ENCODE results near the gene IL36G. TPM values are rescaled to one million over a fixed set of nuclear protein-coding genes. Genes with fewer than 3 reads are reported as not detected.
A peak's percentile ranks its signal among the peaks of the same experiment; 100 is the strongest.

The IL36G gene
- total and polyA plus RNA-seq, 9 of the 15 experiments (the other 6 are each of a cell fraction or from before 2014, with no cell fraction given) = not detected

- TF ChIP-seq ZNF407 (IDR thresholded peaks at IDR 0.05; ENCODE audit: low read depth) (no peak), CBX5 (IDR thresholded peaks at IDR 0.05; ENCODE audit: borderline replicate concordance, low read depth) (no peak), CCAR2 (IDR thresholded peaks at IDR 0.05; ENCODE audit: low read depth, low read length) (no peak), ZSCAN29 (IDR thresholded peaks at IDR 0.05) (no peak), SETDB1 (IDR thresholded peaks at IDR 0.05; ENCODE audit: low read length) (no peak), ZNF398 (CRISPR knock-in tag; IDR thresholded peaks at IDR 0.05) (no peak), ZNF592 (IDR thresholded peaks at IDR 0.05) (no peak), ZNF589 (CRISPR knock-in tag; IDR thresholded peaks at IDR 0.05; ENCODE audit: low read depth) (0 out of 2 replicates have a peak, but pooled peaks have one; percentile 49), THRAP3 (IDR thresholded peaks at IDR 0.05; ENCODE audit: borderline replicate concordance) (no peak), ZEB2 (IDR thresholded peaks at IDR 0.05) (no peak), FOXK2 (conservative IDR thresholded peaks at IDR 0.05 in 1 of 2, IDR thresholded peaks at IDR 0.05 in 1 of 2; ENCODE audit: low read depth in 2 of 2) (peak; percentile 64 to 82), ZNF274 (IDR thresholded peaks at IDR 0.05; ENCODE audit: borderline replicate concordance, low read depth, low read length) (no peak), ZNF232 (CRISPR knock-in tag; IDR thresholded peaks at IDR 0.05) (no peak), SNAPC5 (CRISPR knock-in tag; IDR thresholded peaks at IDR 0.05) (no peak), ARHGAP35 (IDR thresholded peaks at IDR 0.05; ENCODE audit: partially characterized antibody) (no peak)
Observed at GRCh38 chr2:113034016-113034415, 56.2 kb downstream of the IL36G start (continued).

All from K562 (cell line).